Measurements from ENCODE around the gene SLC25A22. TPM values are rescaled to one million over a fixed set of nuclear protein-coding genes. Genes with fewer than 3 reads are reported as not detected.
A peak's percentile ranks its signal among the peaks of the same experiment; 100 is the strongest.

SLC25A22 gene
- total RNA-seq, 3 donors from 2014 or later = 2.7 to 11.5 (median 4.7) TPM

DNA sequence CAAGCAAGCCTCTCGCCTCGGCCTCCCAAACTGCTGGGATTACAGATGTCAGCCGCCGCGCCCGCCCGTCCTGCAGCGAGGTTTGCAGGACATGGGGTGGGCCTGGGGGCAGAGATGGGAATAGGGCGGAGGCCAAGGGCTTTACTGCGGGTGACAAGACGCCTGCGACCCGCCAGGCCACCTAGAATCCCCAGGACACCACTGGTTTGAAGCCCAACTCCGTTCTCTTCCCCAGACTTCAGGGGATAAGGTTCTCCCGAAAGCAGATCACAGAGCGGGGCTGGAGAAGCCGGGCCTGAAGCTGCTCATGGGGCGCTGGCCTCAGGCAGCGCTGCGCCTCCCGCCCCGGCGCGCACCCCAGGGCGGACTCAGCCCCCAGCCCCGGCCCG, 43.9 kb upstream of the SLC25A22 start:
- peaks cover 15 to 24% of the 10 kb centered on the region in 2 donors for H3K4me1 ChIP-seq
- TF ChIP-seq POLR2AphosphoS5 (IDR thresholded peaks at IDR 0.05) (no peak), POLR2A (IDR thresholded peaks at IDR 0.05) (no peak)
- TF ChIP-seq, protein P1, sequence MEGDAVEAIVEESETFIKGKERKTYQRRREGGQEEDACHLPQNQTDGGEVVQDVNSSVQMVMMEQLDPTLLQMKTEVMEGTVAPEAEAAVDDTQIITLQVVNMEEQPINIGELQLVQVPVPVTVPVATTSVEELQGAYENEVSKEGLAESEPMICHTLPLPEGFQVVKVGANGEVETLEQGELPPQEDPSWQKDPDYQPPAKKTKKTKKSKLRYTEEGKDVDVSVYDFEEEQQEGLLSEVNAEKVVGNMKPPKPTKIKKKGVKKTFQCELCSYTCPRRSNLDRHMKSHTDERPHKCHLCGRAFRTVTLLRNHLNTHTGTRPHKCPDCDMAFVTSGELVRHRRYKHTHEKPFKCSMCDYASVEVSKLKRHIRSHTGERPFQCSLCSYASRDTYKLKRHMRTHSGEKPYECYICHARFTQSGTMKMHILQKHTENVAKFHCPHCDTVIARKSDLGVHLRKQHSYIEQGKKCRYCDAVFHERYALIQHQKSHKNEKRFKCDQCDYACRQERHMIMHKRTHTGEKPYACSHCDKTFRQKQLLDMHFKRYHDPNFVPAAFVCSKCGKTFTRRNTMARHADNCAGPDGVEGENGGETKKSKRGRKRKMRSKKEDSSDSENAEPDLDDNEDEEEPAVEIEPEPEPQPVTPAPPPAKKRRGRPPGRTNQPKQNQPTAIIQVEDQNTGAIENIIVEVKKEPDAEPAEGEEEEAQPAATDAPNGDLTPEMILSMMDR (IDR thresholded peaks at IDR 0.05) = no peak
- intact Hi-C loops (cut with DNase I; ENCODE audit: low total_unique reads) = no loop called here
- no peak for DNase-seq (ENCODE audit: low spot score in 2 of 2)
- H3K36me3 ChIP-seq = no peaks in the 10 kb centered on the region
- peak overlapping the region; percentile 94 to 98 for H3K27ac ChIP-seq
- peak overlapping the region; percentile 83 to 100 (median 91) for H3K4me3 ChIP-seq
- H3K27me3 ChIP-seq = no peaks in the 10 kb centered on the region
- no peaks in the 10 kb centered on the region for H3K9me3 ChIP-seq

DNA sequence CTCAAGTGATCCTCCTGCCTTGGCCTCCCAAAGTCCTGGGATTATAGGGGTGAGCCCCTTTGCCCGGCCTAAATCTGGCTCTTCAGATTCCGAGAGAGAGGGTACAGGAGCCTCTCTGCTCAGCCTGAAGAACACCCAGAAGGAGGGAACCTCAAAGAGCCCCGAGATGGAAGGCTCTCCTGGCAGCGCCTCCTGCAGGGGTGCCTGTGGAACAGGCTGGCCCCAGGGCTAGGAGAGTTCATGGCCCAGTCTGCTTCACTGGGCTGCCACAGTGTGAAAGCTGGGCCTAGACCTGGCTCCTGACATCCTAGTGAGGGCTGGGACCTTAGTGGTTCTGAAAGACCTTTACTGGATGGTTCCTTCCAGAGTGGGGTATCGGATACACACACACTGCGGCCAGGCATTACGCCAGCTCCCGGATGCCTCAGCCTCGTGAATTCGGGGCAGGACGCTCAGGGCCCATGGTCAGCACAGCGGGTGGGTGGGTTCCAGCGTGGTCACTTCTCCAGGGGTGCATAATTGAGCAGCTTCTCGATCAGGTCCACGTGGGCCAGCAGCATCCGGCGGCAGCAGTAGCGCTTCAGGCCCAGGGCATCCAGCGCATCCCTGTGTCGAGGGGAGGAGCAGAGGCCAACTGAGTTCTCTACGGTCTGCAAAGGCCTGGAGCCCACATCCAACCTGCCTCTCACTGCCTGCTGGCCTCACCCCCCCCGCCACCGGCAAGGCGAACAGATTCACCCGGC, 42.0 kb upstream of the SLC25A22 start:
- Histone ChIP-seq H3K4me3 (peak overlapping the region in 2 of 3 donors; percentile 91 to 100), H3K36me3 (no peaks in the 10 kb centered on the region), H3K27ac (peak overlapping the region; percentile 21 to 57), H3K27me3 (no peaks in the 10 kb centered on the region), H3K4me1 (peaks cover 9 to 24% of the 10 kb centered on the region in 2 donors), H3K9me3 (no peaks in the 10 kb centered on the region)
- intact Hi-C loops (cut with DNase I; ENCODE audit: low total_unique reads) = no loop called here
- no peak for DNase-seq (ENCODE audit: low spot score in 2 of 2)
- TF ChIP-seq, protein P1 (IDR thresholded peaks at IDR 0.05) = no peak
- TF ChIP-seq POLR2A (IDR thresholded peaks at IDR 0.05) = no peak
- no peak for TF ChIP-seq POLR2AphosphoS5 (IDR thresholded peaks at IDR 0.05)

DNA sequence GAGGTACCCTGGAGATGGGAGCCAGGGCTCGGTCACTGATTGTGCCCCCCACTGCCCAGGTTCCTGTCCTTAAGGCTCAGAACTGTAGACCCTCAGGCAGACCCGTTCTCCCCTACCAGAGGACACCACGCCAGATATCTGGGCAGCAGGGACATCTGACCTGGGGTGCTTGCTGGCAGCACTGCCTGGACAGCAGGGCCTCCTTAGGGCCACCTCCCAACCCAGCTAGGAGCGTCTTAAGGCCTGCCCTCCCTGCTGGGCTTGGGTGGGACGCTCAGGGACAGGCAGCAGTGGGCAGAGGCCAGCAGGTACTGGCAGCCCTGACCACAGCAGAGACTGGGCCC, 41.2 kb upstream of the SLC25A22 start:
- Histone ChIP-seq H3K4me1 (peaks cover 3 to 24% of the 10 kb centered on the region in 2 donors), H3K27me3 (no peaks in the 10 kb centered on the region), H3K4me3 (no peak overlapping the region), H3K36me3 (no peaks in the 10 kb centered on the region), H3K9me3 (no peaks in the 10 kb centered on the region), H3K27ac (no peak overlapping the region)
- intact Hi-C loops (cut with DNase I; ENCODE audit: low total_unique reads) = no loop called here
- TF ChIP-seq POLR2A (IDR thresholded peaks at IDR 0.05) = no peak
- TF ChIP-seq, protein P1 (IDR thresholded peaks at IDR 0.05) = no peak
- TF ChIP-seq POLR2AphosphoS5 (IDR thresholded peaks at IDR 0.05) = no peak
- DNase-seq (ENCODE audit: low spot score in 2 of 2) = no peak

DNA sequence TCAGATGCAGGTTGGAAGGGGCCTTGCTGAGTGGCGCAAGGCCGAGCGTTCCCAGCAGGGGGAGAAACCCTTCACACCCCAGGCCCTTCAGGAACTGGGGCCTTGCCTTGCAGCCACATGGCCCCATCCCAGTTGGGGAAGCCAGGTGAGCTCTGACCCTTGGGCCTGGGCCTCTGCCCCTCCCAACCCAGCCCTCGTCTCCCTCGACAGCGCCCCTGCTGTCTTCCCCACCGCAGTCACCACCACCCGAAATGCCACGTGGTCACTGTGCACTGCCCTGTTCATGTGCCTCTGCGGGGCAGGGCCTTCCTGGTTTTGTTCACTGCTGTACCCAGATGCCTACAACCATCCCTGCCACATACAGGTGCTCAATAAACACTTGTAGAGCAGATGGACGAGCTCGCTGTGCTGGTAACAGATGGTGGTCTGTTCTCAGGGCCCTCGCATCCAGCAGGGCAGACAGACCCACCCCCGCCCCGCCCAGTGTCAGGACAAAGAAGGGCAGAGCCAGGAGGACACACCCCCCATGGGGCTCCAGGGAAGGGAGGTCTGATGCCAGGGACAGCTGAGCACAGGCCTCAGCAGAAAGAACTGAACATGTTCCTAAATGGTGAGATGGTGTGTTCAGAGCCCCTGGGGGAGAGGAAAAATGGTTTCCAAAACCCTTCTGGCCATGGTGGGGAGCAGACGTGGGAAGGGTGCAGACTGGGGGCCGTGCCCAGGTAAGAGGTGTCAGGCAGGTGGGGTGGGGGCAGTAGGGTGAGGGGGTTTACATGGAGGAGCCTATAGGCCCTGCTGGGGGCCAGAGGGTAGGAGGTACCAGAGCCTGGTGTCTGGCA, 40.6 kb upstream of the SLC25A22 start:
- H3K27me3 ChIP-seq = no peaks in the 10 kb centered on the region
- no peaks in the 10 kb centered on the region for H3K9me3 ChIP-seq
- TF ChIP-seq POLR2AphosphoS5 (IDR thresholded peaks at IDR 0.05) (no peak), POLR2A (IDR thresholded peaks at IDR 0.05) (no peak)
- TF ChIP-seq, protein P1 (IDR thresholded peaks at IDR 0.05) = no peak
- peak overlapping the region; percentile 4 to 10 for H3K27ac ChIP-seq
- H3K4me3 ChIP-seq = no peak overlapping the region
- peaks cover 3 to 25% of the 10 kb centered on the region in 2 donors for H3K4me1 ChIP-seq
- H3K36me3 ChIP-seq = no peaks in the 10 kb centered on the region
- no peak for DNase-seq (ENCODE audit: low spot score in 2 of 2)
- intact Hi-C loops (cut with DNase I; ENCODE audit: low total_unique reads) = no loop called here

DNA sequence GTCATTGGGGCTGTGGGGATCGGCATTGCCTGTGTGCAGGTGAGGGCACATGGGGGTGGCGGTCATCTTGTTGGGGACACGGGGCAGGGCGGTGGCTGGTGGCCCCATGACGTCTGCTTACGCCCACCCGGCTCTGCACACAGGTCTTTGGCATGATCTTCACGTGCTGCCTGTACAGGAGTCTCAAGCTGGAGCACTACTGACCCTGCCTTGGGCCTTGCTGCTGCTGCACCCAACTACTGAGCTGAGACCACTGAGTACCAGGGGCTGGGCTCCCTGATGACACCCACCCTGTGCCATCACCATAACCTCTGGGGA, 39.9 kb upstream of the SLC25A22 start:
- H3K36me3 ChIP-seq = no peaks in the 10 kb centered on the region
- TF ChIP-seq, protein P1 (IDR thresholded peaks at IDR 0.05) = no peak
- TF ChIP-seq POLR2A (IDR thresholded peaks at IDR 0.05) = no peak
- no peak for TF ChIP-seq POLR2AphosphoS5 (IDR thresholded peaks at IDR 0.05)
- no peak overlapping the region for H3K4me3 ChIP-seq
- no peaks in the 10 kb centered on the region for H3K27me3 ChIP-seq
- H3K27ac ChIP-seq = no peak overlapping the region
- no peak for DNase-seq (ENCODE audit: low spot score in 2 of 2)
- H3K4me1 ChIP-seq = peaks cover 3 to 21% of the 10 kb centered on the region in 2 donors
- intact Hi-C loops (cut with DNase I; ENCODE audit: low total_unique reads) = no loop called here
- no peaks in the 10 kb centered on the region for H3K9me3 ChIP-seq

Measured in breast epithelium (tissue), 4 donors.